K562 (cell line): ENCODE data around the gene STT3A.

ENCODE experiments used
- BRF1 ChIP-seq: IDR thresholded peaks from 3 replicates; pipeline ENCODE4 v1.6.1; 2011; ENCODE audit warnings: borderline replicate concordance, mild to moderate bottlenecking; ENCODE audit not compliant: insufficient read length; ENCODE audit errors: extremely low read depth
- EGR1 ChIP-seq: fragments of 450-650 bp; conservative IDR thresholded peaks from 2 replicates; pipeline ENCODE4 v1.6.1; 2017; ENCODE audit warnings: mild to moderate bottlenecking
- EZH2 ChIP-seq: IDR thresholded peaks from 2 replicates; pipeline ENCODE4 v1.6.1; 2012; ENCODE audit warnings: low read depth, mild to moderate bottlenecking, inconsistent platforms, low read length, borderline replicate concordance
- HCFC1 ChIP-seq: IDR thresholded peaks from 2 replicates; pipeline ENCODE4 v1.6.1; 2012; ENCODE audit warnings: low read depth, low read length, improper control_type of control experiment
- MTA3 ChIP-seq: fragments of 450-650 bp; formaldehyde crosslinking; IDR thresholded peaks from 2 replicates; pipeline ENCODE4 v1.6.1; 2017; ENCODE audit warnings: mild to moderate bottlenecking, borderline replicate concordance
- NFYB ChIP-seq: IDR thresholded peaks from 2 replicates; pipeline ENCODE4 v1.6.1; 2011; ENCODE audit warnings: mild to moderate bottlenecking, moderate library complexity; ENCODE audit not compliant: insufficient read length; ENCODE audit errors: extremely low read depth
- PHTF2 ChIP-seq: fragments of 250-450 bp; sonication (Bioruptor Pico); IDR thresholded peaks from 2 replicates; pipeline ENCODE4 v1.5.0; 2021; ENCODE audit warnings: mild to moderate bottlenecking
- YY1 ChIP-seq, 3 experiments: IDR thresholded peaks; 2 replicates each; pipeline ENCODE4 v1.6.1; 2011; ENCODE audit warnings: low read length in 2 of 3, mild to moderate bottlenecking in 2 of 3, moderate library complexity in 2 of 3, borderline replicate concordance in 1 of 3, control low read depth in 1 of 3, low read depth in 1 of 3; ENCODE audit not compliant: insufficient read depth in 3 of 3, insufficient replicate concordance in 2 of 3, control insufficient read depth in 1 of 3, insufficient read length in 1 of 3; ENCODE audit errors: extremely low read depth in 1 of 3
- ZNF347 ChIP-seq: fragments of 450-650 bp; formaldehyde crosslinking; IDR thresholded peaks from 2 replicates; pipeline ENCODE4 v1.4.0; 2020; ENCODE audit warnings: low read depth, mild to moderate bottlenecking, moderate library complexity
- ZNF707 ChIP-seq: fragments of 250-450 bp; sonication (Bioruptor Pico); conservative IDR thresholded peaks from 2 replicates; pipeline ENCODE4 v1.8.0; 2022; ENCODE audit warnings: inconsistent platforms, mild to moderate bottlenecking, moderate library complexity
- TF ChIP-seq, protein P1 (sequence below), 2 experiments: fragments of 450-650 bp; IDR thresholded peaks; 2 replicates each; pipeline ENCODE4 v1.6.1; 2016; ENCODE audit warnings: mild to moderate bottlenecking in 2 of 2, borderline replicate concordance in 1 of 2, low read depth in 1 of 2, moderate library complexity in 1 of 2
- TF ChIP-seq, protein P2 (sequence below): fragments of 450-650 bp; IDR thresholded peaks from 2 replicates; pipeline ENCODE4 v1.6.1; 2016; ENCODE audit warnings: mild to moderate bottlenecking
- TF ChIP-seq, protein P3 (sequence below), 3 experiments: IDR thresholded peaks in 2 of 3; conservative IDR thresholded peaks in 1 of 3; 2 replicates each; pipeline ENCODE4 v1.5.1; 2011 to 2012; ENCODE audit warnings: low read length in 3 of 3, mild to moderate bottlenecking in 3 of 3, control low read depth in 2 of 3, improper control_type of control experiment in 1 of 3, inconsistent platforms in 1 of 3, low read depth in 1 of 3, mixed read lengths in 1 of 3, moderate library complexity in 1 of 3; ENCODE audit not compliant: insufficient read depth in 2 of 3

DNA sequence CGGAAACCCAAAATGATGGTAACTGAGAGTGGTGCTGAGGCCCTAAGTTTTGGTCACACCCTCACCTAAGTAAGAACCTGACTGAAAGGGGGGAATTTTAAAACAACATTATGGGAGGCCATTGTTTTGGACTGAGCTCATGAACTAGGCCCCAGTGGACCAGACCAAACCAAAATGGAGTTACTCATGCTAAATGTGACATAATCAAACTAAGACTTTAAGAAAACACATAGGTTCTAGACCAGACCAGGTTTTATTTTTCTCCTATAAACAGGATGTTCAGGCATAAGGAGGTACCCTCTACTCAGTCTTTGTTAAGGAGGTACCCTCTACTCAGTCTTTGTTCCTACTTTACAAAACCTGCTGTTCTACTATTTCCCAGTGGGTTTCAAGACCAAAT is 30.7 kb upstream of the STT3A start:
- no peak for TF ChIP-seq NFYB
- TF ChIP-seq, protein P1, sequence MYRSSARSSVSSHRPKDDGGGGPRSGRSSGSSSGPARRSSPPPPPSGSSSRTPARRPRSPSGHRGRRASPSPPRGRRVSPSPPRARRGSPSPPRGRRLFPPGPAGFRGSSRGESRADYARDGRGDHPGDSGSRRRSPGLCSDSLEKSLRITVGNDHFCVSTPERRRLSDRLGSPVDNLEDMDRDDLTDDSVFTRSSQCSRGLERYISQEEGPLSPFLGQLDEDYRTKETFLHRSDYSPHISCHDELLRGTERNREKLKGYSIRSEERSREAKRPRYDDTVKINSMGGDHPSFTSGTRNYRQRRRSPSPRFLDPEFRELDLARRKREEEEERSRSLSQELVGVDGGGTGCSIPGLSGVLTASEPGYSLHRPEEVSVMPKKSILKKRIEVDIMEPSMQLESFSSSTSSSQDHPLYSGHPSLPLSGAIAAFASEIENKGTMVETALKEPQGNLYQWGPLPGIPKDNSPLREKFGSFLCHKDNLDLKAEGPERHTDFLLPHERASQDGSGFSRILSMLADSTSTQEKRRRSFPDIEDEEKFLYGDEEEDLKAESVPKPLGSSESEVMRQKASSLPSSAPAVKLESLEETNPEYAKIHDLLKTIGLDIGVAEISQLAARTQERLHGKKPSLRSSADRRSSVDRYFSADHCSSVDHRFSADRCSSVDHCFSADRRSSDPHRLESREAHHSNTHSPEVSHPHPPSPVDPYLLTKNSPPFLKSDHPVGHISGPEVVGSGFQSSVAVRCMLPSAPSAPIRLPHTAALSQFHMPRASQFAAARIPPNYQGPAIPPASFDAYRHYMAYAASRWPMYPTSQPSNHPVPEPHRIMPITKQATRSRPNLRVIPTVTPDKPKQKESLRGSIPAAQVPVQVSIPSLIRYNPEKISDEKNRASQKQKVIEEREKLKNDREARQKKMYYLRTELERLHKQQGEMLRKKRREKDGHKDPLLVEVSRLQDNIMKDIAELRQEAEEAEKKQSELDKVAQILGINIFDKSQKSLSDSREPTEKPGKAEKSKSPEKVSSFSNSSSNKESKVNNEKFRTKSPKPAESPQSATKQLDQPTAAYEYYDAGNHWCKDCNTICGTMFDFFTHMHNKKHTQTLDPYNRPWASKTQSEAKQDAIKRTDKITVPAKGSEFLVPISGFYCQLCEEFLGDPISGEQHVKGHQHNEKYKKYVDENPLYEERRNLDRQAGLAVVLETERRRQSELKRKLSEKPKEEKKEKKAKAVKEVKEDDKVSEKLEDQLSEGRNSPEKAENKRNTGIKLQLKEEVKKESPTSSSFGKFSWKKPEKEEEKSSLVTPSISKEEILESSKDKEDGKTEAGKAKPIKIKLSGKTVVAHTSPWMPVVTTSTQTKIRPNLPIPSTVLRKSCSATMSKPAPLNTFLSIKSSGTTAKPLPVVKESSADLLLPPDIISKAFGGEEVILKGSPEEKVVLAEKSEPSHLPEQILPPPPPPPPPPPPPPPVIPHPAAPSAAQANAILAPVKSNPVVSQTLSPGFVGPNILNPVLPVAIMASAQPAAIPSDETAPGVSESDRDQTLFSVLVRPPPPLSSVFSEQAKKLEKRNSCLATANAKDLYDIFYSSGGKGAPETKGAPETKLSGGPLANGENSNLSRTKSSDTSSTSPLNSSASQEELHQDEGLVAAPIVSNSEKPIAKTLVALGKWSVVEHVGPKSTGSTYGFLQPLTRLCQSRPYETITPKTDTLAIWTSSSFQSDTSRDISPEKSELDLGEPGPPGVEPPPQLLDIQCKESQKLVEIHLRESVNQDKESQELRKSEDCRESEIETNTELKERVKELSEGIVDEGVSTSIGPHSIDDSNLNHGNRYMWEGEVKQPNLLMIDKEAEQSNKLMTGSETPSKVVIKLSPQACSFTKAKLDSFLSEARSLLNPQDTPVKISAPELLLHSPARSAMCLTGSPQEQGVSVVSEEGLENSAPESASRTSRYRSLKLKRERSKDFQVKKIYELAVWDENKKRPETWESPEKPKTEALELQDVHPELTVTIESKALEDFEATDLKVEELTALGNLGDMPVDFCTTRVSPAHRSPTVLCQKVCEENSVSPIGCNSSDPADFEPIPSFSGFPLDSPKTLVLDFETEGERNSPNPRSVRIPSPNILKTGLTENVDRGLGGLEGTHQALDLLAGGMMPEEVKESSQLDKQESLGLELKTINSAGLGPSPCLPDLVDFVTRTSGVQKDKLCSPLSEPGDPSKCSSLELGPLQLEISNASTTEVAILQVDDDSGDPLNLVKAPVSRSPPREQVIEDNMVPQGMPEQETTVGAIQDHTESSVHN (IDR thresholded peaks at IDR 0.05; ENCODE audit: borderline replicate concordance in 1 of 2, low read depth in 1 of 2) = no peak
- TF ChIP-seq YY1 (IDR thresholded peaks at IDR 0.05; ENCODE audit: borderline replicate concordance in 1 of 3, control insufficient read depth in 1 of 3, extremely low read depth in 1 of 3, insufficient read depth in 3 of 3, insufficient read length in 1 of 3, insufficient replicate concordance in 2 of 3, low read depth in 1 of 3, low read length in 2 of 3) = no peak
- no peak for TF ChIP-seq PHTF2
- TF ChIP-seq HCFC1 = no peak
- TF ChIP-seq BRF1 = no peak
- TF ChIP-seq, protein P2, sequence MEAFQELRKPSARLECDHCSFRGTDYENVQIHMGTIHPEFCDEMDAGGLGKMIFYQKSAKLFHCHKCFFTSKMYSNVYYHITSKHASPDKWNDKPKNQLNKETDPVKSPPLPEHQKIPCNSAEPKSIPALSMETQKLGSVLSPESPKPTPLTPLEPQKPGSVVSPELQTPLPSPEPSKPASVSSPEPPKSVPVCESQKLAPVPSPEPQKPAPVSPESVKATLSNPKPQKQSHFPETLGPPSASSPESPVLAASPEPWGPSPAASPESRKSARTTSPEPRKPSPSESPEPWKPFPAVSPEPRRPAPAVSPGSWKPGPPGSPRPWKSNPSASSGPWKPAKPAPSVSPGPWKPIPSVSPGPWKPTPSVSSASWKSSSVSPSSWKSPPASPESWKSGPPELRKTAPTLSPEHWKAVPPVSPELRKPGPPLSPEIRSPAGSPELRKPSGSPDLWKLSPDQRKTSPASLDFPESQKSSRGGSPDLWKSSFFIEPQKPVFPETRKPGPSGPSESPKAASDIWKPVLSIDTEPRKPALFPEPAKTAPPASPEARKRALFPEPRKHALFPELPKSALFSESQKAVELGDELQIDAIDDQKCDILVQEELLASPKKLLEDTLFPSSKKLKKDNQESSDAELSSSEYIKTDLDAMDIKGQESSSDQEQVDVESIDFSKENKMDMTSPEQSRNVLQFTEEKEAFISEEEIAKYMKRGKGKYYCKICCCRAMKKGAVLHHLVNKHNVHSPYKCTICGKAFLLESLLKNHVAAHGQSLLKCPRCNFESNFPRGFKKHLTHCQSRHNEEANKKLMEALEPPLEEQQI = no peak
- no peak for TF ChIP-seq ZNF347 (CRISPR knock-in tag)
- TF ChIP-seq EGR1 = no peak
- no peak for TF ChIP-seq EZH2
- TF ChIP-seq, protein P3, sequence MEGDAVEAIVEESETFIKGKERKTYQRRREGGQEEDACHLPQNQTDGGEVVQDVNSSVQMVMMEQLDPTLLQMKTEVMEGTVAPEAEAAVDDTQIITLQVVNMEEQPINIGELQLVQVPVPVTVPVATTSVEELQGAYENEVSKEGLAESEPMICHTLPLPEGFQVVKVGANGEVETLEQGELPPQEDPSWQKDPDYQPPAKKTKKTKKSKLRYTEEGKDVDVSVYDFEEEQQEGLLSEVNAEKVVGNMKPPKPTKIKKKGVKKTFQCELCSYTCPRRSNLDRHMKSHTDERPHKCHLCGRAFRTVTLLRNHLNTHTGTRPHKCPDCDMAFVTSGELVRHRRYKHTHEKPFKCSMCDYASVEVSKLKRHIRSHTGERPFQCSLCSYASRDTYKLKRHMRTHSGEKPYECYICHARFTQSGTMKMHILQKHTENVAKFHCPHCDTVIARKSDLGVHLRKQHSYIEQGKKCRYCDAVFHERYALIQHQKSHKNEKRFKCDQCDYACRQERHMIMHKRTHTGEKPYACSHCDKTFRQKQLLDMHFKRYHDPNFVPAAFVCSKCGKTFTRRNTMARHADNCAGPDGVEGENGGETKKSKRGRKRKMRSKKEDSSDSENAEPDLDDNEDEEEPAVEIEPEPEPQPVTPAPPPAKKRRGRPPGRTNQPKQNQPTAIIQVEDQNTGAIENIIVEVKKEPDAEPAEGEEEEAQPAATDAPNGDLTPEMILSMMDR (IDR thresholded peaks at IDR 0.05 in 2 of 3, conservative IDR thresholded peaks at IDR 0.05 in 1 of 3; ENCODE audit: insufficient read depth in 2 of 3, low read depth in 1 of 3, low read length in 3 of 3) = no peak
- TF ChIP-seq MTA3 = no peak
- TF ChIP-seq ZNF707 (CRISPR knock-in tag) = no peak
